Stimulated activated CD4-positive, alpha-beta T cell treated with anti-CD3 and anti-CD28 coated beads, TNF-alpha, amount 100 ng/mL, for 24 hours (primary cell): ENCODE measurements around the gene TRIM27.
A peak's percentile ranks its signal among the peaks of the same experiment; 100 is the strongest.
"Not testable (repeated sequence)": the region's sequence is repeated elsewhere in the genome, so short reads cannot be mapped to it uniquely, and the experiment has no call there.

Experiments used
- DNase-seq, 3 experiments: peaks; one replicate each; pipeline ENCODE4 v3.0.0-alpha.2; 2020; ENCODE audit warnings: low read depth in 3 of 3

Gene TRIM27

GRCh38 chr6:28896505-28897368 is 27.0 kb downstream of the TRIM27 start:
- peak in 2 of 3 experiments; percentile 10 to 30 for DNase-seq

GRCh38 chr6:28895131-28895812 is 28.5 kb downstream of the TRIM27 start:
- DNase-seq = peak; percentile 74 to 89 (median 88)

GRCh38 chr6:28893172-28893799 is 30.5 kb downstream of the TRIM27 start:
- no peak for DNase-seq

- DNase-seq = no peak
Measured at GRCh38 chr6:28892525-28892924, 31.3 kb downstream of the TRIM27 start.

GRCh38 chr6:28887796-28888496 is 35.8 kb downstream of the TRIM27 start:
- DNase-seq = no peak

- DNase-seq = no peak
Measured at GRCh38 chr6:28886079-28886439, 37.7 kb downstream of the TRIM27 start.

GRCh38 chr6:28884423-28885131 is 39.2 kb downstream of the TRIM27 start:
- DNase-seq = peak; percentile 42 to 60 (median 55)

GRCh38 chr6:28880894-28881780 is 42.6 kb downstream of the TRIM27 start:
- DNase-seq = peak; percentile 55 to 63 (median 62)

GRCh38 chr6:28880519-28880893 is 43.3 kb downstream of the TRIM27 start:
- no peak for DNase-seq

- DNase-seq = no peak
Measured at GRCh38 chr6:28876710-28877109, 47.1 kb downstream of the TRIM27 start.

GRCh38 chr6:28875191-28875747 is 48.5 kb downstream of the TRIM27 start:
- no peak for DNase-seq

- not testable (repeated sequence) for DNase-seq
Measured at GRCh38 chr6:28872157-28872817, 51.5 kb downstream of the TRIM27 start.

- no peak for DNase-seq
Measured at GRCh38 chr6:28871335-28872156, 52.2 kb downstream of the TRIM27 start.

- no peak for DNase-seq
Measured at GRCh38 chr6:28868873-28869272, 54.9 kb downstream of the TRIM27 start.

GRCh38 chr6:28867086-28867409 is 56.7 kb downstream of the TRIM27 start:
- peak in 1 of 3 experiments; percentile 28 for DNase-seq

- peak; percentile 56 to 75 (median 57) for DNase-seq
Measured at GRCh38 chr6:28866205-28867085, 57.3 kb downstream of the TRIM27 start.

- DNase-seq = peak; percentile 29 to 65 (median 32)
Measured at GRCh38 chr6:28865401-28866204, 58.2 kb downstream of the TRIM27 start.
